Stimulated activated CD8-positive, alpha-beta memory T cell treated with anti-CD3 and anti-CD28 coated beads, Interleukin-7, amount 100 ng/mL, for 48 hours (primary cell): ENCODE results near the gene DHX29.

ENCODE experiments used
- DNase-seq, 2 donors: peaks; one replicate each; pipeline ENCODE4 v3.0.0-alpha.2; 2020; ENCODE audit warnings: low read depth in 1 of 2; ENCODE audit errors: extremely low read depth in 1 of 2

The DHX29 gene

GRCh38 chr5:55218967-55219366 lies 88.5 kb downstream of the DHX29 start:
- no peak for DNase-seq

DNA sequence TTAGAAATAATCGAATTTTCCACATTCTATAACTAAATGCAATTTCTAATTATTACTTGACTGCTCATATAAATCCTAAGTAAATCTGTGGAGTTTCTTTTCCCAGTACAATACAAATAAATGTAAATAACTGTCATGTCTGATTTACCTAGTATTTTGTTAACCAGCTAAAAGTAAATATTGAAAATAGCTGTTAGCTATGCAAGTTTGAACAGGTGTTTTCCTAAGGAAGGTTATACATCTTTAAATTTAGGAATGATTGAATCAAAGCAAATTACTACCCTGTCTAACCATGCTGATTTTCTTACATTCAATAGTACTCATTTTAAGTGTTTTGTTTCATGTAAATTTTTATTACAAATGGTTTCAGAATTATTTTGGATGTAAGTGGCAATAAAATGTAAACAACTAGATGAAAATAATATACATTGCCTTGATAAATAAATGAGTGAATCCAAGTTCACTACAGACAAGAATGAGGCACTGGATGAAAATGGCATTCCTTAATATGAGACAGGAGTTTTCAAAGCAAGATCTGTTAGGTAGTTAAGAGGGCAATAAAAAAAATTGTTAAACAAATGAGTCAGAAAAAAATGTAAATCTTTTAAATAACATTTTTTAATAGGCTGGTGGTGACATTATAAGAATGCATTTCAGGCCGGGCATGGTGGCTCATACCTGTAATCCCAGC lies 96.2 kb downstream of the DHX29 start:
- no peak for DNase-seq
